HG02798 (cell line): ENCODE measurements around the gene CLEC11A.
"Not testable (repeated sequence)": the region's sequence is repeated elsewhere in the genome, so short reads cannot be mapped to it uniquely, and the experiment has no call there.

Source experiments
- ATAC-seq: cut with Tn5 transposase; IDR thresholded peaks from one replicate; pipeline ENCODE4 v1.9.1; 2021; ENCODE audit warnings: mild to moderate bottlenecking; ENCODE audit not compliant: unreplicated experiment, poor library complexity

Gene CLEC11A

DNA sequence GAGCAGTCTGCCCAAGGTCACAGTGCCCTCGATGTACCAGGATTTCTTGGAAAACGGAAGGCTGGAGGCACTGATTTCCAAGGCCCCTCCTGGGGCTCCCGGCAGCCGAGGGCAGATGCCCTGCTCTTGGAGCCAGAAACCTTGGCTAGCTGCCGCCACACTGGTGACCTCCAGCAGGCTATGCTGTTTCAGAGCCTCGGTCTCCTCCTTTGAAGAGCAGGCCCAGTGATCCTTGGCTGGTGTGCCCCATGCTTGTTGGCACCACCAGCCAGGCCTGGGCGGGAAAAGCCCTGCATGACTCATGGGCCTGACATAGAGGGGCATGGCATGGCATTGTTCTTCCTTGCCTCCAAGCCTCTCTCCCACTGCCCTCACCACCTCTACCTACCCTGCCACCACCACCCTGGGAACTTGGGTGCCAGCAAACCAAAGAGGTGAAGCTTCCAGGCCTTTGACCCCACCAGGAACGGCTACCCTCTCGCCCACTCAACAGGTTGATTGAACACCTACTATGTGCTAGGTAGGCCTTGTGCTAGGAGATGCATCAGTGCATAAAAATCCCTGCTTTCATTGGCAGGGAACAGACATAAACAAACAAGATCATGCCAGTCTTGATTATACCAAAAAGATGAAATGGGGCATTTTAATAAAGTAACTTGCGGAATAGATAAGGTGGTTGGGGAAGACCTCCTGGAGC, 1.6 kb upstream of the CLEC11A start:
- no peak for ATAC-seq

DNA sequence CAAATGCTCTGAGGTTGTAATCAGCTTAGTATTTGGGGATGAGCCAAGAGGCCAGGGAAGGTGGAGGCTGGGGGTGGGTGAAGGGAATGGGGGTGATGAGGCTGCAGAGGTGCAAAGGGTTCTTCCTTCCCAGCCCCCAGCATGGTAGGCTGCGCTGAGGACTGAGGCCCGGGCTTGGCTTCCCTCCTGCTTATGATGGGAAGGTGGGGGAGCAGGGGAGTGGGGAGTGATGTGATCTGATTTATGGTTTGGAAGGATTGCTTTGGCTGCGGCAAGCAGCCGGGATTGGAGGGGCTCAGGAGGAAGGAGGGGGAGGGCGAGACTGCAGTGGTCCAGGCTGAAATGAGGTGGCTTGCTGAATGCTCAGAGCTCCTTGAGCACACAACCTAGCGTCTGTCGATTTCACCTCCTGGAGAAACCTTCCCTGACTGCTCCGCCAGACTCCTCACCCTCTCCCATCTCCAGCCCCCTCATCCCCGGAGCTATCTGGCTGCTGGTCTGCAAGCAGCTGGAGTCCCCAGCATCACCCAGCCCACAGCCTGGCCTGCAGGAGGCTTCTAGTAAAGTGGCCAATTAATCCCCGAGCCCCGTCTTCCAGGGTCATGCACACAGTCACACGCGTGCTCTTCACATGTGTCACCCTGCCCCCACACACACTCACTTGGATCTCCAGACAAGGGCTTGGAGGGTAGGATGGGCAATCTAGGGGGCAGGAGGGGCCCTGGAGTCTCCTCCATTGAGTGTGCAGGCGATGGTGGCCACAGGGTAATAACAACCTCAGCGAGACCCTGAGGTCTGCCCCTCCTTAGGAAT, 757 bp upstream of the CLEC11A start:
- no peak for ATAC-seq

DNA sequence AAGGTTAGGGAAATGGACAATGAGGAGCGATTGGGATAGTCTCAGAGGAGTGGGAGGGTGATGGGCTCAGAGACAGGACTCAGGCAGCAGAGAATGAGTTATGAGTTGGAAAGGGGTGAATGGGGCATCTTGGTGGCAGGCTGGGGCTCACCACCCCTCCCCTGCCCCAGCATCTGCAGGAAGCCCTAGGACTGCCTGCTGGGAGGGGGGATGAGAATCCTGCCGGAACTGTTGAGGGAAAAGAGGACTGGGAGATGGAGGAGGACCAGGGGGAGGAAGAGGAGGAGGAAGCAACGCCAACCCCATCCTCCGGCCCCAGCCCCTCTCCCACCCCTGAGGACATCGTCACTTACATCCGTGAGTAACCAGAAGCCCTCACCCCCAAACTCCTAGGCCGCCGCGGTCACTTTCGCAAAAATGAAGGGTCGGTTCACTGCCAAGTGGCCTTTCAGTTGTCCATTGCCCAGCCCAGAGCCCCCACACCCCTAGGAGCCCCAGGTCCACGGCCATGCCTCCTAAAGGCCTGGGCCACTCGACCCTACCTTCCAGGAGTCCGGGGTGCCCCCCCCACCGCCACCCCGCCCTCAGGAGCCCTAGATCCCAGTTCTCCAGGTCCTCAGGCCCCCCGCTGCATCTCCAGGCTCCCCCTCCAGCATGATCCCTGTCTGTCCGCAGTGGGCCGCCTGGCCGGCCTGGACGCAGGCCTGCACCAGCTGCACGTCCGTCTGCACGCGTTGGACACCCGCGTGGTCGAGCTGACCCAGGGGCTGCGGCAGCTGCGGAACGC, 764 bp downstream of the CLEC11A start:
- ATAC-seq: no peak

DNA sequence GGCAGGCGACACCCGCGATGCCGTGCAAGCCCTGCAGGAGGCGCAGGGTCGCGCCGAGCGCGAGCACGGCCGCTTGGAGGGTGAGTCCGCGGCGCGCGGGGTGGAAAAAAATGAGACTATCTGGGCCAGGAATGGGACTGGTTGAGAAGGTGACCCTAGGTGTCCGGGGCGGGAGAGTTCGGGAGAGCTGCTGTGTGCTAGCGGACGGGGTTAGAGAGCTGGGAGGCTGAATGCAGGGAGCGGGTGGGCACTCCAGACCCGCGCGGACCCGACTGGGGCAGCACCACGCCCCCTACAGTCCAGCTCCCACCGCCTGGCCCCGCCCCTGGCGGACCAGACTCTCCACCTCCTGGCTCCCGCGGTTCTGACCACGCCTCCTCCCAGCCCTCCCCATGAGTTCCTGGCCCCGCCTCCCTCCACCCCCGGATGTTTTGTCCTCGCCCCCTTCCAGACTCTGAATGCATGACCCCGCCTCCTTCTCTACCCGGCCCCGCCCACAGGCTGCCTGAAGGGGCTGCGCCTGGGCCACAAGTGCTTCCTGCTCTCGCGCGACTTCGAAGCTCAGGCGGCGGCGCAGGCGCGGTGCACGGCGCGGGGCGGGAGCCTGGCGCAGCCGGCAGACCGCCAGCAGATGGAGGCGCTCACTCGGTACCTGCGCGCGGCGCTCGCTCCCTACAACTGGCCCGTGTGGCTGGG, 1.5 kb downstream of the CLEC11A start:
- ATAC-seq: peak; percentile 83

DNA sequence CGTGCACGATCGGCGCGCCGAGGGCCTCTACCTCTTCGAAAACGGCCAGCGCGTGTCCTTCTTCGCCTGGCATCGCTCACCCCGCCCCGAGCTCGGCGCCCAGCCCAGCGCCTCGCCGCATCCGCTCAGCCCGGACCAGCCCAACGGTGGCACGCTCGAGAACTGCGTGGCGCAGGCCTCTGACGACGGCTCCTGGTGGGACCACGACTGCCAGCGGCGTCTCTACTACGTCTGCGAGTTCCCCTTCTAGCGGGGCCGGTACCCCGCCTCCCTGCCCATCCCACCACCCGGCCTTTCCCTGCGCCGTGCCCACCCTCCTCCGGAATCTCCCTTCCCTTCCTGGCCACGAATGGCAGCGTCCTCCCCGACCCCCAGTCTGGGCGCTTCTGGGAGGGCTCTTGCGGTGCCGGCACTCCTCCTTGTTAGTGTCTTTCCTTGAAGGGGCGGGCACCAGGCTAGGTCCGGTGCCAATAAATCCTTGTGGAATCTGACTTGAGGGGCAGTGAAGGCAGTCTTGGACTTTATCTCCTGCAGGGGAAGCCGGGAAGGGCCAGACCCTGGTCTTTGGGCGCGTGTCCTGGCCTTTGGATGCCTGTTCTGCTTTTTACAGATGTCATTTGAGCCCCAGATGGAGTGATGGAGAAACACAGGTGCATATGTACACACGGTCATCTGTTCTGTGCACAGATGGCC, 2.2 kb downstream of the CLEC11A start:
- ATAC-seq: no peak

DNA sequence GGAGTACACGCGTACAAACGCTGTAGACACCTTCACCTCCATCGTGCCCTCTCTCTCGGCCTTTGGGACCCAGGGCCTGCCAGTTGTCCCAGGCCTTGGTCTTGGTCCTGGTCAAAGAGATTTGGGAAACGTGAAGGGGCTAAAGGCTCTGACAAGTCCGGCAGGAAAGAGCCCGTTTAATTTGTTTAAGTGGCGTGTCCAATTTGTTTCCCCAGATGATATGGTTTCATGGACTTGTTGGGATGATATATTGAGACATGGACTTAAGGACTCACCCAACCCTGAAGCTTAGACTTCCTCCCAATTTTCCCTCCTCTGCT, 2.7 kb downstream of the CLEC11A start:
- no peak for ATAC-seq

DNA sequence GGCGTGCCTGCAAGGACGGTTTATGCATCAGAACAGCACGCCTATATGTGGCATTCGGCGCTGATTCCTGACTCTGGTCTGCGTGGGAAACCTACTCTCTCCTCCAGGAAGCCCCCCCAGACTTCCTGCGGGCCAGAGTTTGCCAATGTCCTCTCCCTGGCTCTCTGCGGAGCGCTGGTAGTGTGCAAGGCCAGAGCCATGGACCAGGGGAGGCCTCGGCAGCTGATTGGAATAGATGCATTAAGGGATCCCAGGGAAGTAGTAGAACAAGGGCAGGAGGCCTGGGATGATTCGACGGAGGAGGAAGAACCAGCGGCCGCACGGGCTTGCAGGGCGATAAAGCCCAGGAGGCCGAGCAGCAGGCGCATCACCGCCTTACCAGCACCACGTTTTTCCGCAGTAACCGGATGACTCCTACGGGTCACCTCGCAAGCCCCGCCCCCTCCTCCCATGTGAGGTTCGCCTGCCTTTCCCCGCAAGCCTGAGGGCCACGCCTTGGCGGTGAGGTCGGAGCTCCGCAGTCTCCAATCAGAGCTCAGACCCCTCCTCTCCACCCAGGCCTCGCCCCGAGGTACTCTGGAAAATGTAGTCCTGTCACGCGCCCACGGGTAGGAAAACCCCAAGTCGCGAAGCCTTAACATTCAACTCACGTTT, 5.0 kb downstream of the CLEC11A start:
- ATAC-seq: no peak

DNA sequence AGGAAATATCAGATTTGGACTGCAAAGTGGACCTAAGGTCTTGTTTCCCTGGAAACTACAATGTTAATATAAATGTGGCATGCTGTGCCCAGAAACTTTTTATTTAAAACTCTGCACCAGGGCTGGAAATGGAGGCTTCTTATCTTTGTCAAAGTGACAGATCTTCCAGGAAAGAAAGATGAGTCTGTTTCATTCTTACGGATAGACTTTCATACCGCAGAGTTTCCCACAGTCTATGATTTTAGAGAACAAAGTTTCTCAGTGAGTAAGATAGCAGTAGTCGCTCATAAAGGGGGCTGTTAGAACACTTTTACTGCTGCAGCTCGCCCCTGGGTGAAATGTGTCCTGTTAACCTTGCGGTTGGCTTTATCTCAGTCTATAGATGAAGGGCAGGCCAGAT, 6.7 kb downstream of the CLEC11A start:
- ATAC-seq: no peak

DNA sequence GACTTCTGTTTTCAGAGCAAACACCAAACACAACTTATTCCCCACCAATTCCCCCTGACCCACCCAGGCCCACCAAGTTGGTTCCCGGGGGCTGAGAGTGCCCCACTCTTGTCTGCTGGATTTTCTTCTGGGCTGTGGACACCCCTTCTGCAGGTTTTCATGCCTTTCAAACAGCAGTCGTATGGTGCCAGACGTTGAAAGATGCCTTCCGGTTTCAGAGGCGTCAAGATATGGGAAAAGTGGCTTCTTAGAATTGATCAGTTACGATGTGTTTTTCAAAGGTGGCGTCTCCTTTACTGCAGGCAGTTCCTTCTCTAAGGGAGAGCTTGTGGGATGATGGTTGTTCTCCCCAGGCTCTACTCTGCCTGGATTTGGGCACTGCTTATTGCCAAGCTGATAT, 12.7 kb downstream of the CLEC11A start:
- no peak for ATAC-seq

DNA sequence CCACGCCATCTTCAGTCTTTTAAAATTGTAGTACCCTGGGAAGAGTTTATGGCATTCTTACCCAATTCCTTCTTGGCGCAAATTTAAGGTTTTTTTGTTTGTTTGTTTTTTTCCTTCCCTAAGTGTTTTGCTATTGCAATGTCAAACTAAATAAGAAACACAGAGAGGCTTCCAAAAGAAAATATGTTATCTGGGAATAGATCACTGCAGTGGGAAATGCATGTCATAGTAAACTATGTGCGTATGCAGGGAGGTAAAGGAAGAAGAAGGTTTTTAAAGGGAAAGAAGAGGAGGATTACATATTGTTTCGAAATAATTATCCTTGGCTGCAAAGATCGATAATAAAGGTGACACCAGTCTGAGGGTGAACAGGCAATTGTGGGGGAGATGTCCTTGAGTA, 13.2 kb downstream of the CLEC11A start:
- ATAC-seq: no peak

DNA sequence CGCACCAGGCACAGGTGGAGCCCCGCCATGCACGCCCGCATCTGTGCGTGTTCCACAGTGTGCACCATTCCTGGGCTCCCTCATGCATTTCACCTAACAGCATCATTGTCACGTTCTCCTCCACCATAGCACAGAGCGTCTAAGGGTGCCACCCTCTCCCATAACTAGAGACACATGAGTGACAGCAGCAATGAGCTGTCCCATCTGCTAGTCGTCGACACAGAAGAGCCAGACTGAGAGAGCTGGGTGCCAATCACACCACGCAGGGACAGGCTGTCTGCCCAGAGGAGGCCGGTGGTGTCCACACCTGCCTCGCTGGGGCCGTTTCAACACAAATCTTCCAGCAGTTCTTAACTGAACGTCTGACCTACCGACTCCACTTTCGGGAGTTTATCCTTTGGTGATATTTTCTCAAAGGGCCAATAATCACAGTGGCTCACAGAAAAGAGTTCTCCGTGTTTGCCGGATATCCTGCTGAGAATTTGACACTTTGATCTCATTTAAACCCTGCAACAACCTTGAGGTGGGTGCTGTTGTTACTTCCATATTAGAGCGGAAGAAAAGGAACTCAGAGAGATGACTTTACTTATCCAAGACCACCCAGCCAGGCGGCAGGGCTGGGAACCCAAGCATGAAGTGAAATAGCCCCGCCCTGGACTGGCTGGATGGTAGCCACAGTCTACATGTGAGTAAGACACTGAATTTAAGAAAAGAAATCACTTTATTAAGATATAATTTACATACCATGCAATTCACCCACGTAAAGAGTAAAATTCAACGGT, 16.2 kb downstream of the CLEC11A start:
- ATAC-seq: no peak

DNA sequence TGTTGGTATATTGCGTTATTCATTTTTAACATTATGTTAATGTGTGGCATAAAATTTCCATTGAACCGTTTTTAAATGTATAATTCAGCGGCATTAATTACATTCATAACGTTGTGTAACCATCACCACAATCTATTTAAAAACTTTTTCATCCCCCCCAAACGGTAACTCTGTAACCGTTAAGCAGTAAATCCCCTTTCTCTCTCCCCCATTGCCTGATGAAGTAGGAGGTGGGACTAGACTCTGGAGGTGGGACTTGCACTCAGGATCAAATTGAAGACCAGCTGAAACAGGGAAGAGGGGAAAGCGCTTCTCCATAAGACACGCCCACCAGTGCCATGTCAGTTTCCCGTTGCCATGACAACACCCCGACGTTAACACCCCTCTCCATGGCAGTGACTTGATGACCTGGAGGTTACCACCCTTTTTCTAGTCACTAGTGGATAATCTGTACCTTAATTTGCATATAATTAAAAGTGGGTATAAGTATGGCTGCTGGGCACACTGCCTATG, 16.8 kb downstream of the CLEC11A start:
- ATAC-seq: no peak

DNA sequence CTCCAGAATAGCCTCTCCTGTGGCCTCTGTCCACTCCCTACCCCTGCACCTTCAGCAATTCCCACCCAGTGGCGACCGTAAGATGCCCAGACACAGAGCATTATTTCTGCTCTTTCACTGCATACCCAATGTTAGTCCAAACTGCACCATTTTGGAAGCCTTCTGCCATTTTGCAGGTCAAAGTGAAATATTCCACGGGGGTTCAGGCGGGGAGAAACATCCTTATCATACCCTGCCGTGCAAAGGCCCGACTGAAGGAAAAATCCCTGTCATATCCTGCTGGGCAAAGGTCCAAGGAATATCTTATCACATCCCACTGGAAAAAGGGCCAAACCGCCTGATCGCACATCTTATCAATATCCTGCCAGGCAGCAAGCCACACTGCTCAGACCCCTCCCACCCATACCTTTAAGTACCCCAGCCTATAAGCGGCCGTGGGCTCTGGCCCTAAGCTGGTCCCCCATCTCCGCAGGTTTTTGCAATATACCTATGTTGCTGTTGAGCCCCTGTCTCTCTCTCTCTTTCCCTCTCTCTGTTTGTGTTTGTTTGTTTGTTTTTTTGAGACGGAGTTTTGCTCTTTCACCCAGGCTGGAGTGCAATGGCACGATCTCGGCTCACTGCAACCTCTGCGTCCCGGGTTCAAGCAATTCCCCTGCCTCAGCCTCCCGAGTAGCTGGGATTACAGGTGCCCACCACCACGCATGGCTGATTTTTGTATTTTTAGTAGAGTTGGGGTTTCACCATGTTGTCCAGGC, 18.2 kb downstream of the CLEC11A start:
- ATAC-seq: no peak

DNA sequence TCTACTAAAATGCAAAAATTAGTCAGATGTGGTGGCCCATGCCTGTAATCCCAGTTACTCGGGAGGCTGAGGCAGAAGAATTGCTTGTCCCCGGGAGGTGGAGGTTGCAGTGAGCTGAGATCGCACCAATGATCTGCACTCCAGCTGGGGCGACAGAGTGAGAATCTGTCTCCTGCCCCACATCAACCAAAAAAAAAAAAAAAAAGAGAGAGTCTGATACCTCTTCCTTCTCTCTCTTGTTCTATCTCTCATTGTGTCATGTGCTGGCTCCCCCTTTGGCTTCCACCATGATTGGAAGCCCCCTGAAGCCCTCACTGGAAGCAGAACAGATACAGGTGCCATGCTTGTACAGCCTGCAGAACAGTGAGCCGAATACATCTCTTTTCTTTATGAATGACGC, 20.4 kb downstream of the CLEC11A start:
- ATAC-seq: no peak

DNA sequence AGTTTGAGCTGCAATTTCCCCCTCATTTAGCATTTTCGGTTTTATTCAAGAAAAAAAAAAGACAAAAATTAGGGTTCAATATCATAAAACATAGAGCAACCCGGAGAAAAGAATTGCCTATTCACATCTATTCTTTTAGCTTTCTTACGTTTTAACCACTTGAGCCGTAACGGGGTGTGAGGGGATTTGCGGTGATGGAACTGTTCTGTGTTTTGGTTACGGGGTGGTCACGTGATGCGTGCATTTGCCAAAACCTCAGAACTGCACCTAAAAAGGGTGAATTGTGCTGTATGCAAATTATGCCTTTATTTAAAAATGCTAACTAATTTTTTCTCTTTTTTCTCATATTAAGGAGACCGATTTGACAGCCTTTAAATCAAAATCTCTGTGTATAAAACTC, 22.1 kb downstream of the CLEC11A start:
- no peak for ATAC-seq

DNA sequence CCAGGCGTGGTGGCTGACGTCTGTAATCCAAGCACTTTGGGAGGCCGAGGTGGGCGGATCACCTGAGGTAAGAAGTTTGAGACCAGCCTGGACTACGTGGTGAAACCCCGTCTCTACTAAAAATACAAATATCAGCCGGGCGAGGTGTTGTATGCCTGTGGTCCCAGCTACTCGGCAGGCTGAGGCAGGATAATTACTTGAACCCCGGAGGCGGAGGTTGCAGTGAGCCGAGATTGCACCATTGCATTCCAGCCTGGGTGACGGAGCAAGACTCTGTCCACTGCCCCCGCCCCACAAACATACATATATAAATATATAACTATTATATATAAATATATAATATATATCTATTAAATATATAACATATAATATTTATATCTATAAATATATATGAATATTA, 24.0 kb downstream of the CLEC11A start:
- not testable (repeated sequence) for ATAC-seq

DNA sequence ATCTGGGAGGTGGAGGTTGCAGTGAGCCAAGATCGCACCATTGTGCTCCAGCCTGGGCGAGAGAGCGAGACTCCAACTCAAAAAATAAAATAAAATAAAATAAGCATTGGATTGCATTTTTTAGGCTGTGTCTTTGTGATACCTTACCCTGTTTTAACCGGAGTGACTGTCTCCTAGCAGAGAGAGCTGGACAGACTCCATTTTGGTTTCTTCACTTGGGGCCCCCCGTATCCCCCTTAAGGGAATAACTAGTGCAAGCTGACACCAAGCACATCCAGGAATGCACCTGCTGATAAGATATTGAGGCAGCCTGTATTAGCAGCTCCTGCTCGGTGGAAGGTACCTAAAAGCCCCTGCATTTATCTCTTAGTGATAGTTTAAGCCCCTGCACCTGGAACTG, 26.3 kb downstream of the CLEC11A start:
- ATAC-seq: no peak

DNA sequence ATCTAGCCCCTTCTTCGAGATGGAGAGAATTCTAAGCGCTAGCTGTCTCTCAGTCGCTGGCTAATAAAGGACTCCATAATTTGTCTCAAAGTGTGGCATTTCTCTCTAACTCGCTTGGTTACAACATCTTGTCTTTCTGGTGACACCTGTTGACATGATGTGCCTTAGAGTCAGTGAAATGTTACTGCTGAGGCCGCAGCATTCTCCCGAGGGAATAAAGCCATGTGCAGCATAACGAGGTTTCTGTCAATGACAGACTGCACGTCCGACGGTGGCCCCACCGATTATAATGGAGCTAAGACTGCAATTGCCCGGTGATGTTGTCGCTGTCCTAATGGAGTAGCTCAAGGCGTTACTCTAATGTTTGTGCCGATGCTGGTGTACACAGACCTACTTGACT, 26.8 kb downstream of the CLEC11A start:
- no peak for ATAC-seq
